Activated naive CD4-positive, alpha-beta T cell treated with anti-CD3 and anti-CD28 coated beads for 36 hours (primary cell): ENCODE results near the gene FLNC. TPM values are rescaled to one million over a fixed set of nuclear protein-coding genes. Genes with fewer than 3 reads are reported as not detected.
A peak's percentile ranks its signal among the peaks of the same experiment; 100 is the strongest.

Source experiments
- CTCF ChIA-PET: fragments of 350-600 bp; sonication (Branson Sonifier 250); formaldehyde crosslinking; loops from one replicate; lab custom pipeline; 2021; ENCODE audit warnings: antibody characterized with exemption; lab: Charles Lee
- DNase-seq: peaks from one replicate; pipeline ENCODE4 v3.0.0-alpha.2; 2020
- H3K27ac Mint-ChIP-seq: one replicate; pipeline ENCODE4 v1.8.0; 2021; ENCODE audit warnings: mild to moderate bottlenecking, mixed read lengths
- H3K27me3 Mint-ChIP-seq: one replicate; pipeline ENCODE4 v1.8.0; 2021; ENCODE audit warnings: low read depth, mixed read lengths
- H3K36me3 Mint-ChIP-seq: one replicate; pipeline ENCODE4 v1.8.0; 2021; ENCODE audit warnings: low read depth, mixed read lengths
- H3K4me1 Mint-ChIP-seq: one replicate; pipeline ENCODE4 v1.8.0; 2021; ENCODE audit warnings: low read depth, mixed read lengths
- H3K4me3 Mint-ChIP-seq: one replicate; pipeline ENCODE4 v1.8.0; 2021; ENCODE audit warnings: mild to moderate bottlenecking, moderate library complexity, mixed read lengths
- H3K9me3 Mint-ChIP-seq: one replicate; pipeline ENCODE4 v1.8.0; 2021; ENCODE audit warnings: mixed read lengths
- intact Hi-C: fragments of 100-400 bp; cut with micrococcal nuclease; formaldehyde crosslinking; loops from one replicate; pipeline ENCODE4 v1.15.1; 2023
- total RNA-seq, 2 experiments: library from RNA; stranded (reverse); gene quantifications; one replicate each; pipeline ENCODE4 v1.2.3, GENCODE V29; 2021

The FLNC gene
- total RNA-seq, 2 experiments from 2014 or later, result 0.02 to 0.05 TPM

GRCh38 chr7:128872394-128872824, 42.2 kb downstream of the FLNC start:
- Mint-ChIP-seq H3K4me1 (peaks cover 4% of the 10 kb centered on the region), H3K36me3 (no peaks in the 10 kb centered on the region), H3K27ac (no peak overlapping the region), H3K4me3 (no peak overlapping the region), H3K27me3 (peaks cover 9% of the 10 kb centered on the region), H3K9me3 (no peaks in the 10 kb centered on the region)
- CTCF ChIA-PET, result interaction anchor here (0.5 to 2.0 kb wide), 5 partner anchors 11 to 261 kb away, joined by 3 to 6 read pairs (median 3); no protein-coding TSS in a partner anchor
- no peak for DNase-seq
- intact Hi-C loops, result no loop called here

- DNase-seq, result no peak
- CTCF ChIA-PET, result interaction anchor here (1.0 to 1.6 kb wide), 3 partner anchors 10 to 78 kb away, joined by 3 read pairs; no protein-coding TSS in a partner anchor
- no peak overlapping the region for H3K4me3 Mint-ChIP-seq
- peaks cover 9% of the 10 kb centered on the region for H3K27me3 Mint-ChIP-seq
- H3K9me3 Mint-ChIP-seq, result no peaks in the 10 kb centered on the region
- no peaks in the 10 kb centered on the region for H3K36me3 Mint-ChIP-seq
- intact Hi-C loops, result no loop called here
- peaks cover 4% of the 10 kb centered on the region for H3K4me1 Mint-ChIP-seq
- no peak overlapping the region for H3K27ac Mint-ChIP-seq
These were observed 43.0 kb downstream of the FLNC start for GRCh38 chr7:128873234-128873633.

DNA sequence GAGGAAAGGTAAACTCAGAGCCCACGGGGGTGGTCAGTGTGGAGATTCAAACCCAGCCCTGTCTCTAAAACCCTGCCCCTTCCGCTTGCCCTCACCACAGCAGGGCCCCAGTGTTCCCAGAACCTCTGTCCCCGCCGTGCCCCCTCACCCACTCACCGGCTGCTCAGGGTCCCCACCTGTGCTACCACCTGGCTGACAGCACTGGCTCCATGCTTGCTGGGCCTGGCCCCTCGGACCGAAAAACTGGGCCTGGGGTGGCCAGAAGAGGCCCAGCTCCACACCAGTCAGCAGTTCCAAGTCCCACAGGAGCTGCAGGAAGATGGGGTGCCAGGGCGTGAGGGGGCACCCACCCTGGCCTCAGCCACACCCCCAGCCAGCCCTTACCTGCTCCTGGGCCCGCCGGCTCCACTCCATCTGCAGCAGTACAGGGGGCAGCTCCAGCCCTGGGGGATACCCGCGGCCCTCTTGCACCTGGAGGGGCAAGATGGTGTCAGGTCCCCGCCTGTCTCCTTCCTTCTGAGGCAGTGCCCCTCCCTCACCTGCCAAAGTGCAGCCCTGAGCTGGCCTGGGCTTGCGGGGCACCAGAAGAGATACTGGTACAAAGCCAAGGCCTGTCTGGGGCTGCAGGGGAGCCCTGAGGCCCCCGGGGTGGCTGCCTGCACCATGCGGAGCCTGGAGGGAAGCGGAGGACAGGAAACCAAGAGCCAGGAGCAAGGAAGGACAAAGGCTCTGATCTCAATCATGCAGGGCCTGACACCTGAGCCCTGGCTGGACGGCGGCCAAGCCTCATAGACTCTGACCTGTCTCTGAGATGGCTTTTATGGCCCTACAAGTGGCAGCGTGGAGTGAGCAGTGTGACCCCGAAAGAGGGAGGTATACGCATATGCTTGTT, 44.2 kb downstream of the FLNC start:
- H3K4me3 Mint-ChIP-seq, result no peak overlapping the region
- no peak overlapping the region for H3K27ac Mint-ChIP-seq
- H3K9me3 Mint-ChIP-seq, result no peaks in the 10 kb centered on the region
- H3K4me1 Mint-ChIP-seq, result peaks cover 4% of the 10 kb centered on the region
- intact Hi-C loops, result no loop called here
- H3K36me3 Mint-ChIP-seq, result no peaks in the 10 kb centered on the region
- H3K27me3 Mint-ChIP-seq, result peaks cover 9% of the 10 kb centered on the region
- CTCF ChIA-PET, result interaction anchor here (1.1 to 1.2 kb wide), 2 partner anchors 9 to 12 kb away, joined by 3 read pairs; partner anchors contain the start of gene ATP6V1F
- DNase-seq, result no peak

DNA sequence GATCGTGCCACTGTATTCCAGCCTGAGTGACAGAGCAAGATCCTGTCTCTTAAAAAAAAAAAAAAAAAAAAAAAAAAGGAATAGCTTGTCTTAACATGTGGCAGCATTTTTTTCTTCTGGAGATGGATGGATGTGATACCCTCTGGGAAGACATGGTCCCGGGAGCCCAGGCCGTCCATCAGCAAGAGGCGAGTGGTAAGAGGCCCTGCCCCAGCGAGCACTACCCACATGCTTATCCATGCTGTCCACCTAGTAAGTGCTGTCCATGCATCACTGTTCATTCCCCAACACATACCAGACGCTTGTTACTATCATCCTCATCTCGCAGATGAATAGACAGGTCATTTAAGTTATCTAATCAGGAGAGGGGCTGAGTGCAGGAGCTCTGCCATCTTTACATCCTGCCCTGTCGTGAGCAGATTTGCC, 45.3 kb downstream of the FLNC start:
- CTCF ChIA-PET, result interaction anchor here (0.6 to 0.7 kb wide), 2 partner anchors 98 to 210 kb away, joined by 3 to 5 read pairs; no protein-coding TSS in a partner anchor
- Mint-ChIP-seq H3K4me1 (peaks cover 2% of the 10 kb centered on the region), H3K4me3 (no peak overlapping the region), H3K27me3 (peaks cover 5% of the 10 kb centered on the region), H3K36me3 (no peaks in the 10 kb centered on the region), H3K9me3 (no peaks in the 10 kb centered on the region), H3K27ac (no peak overlapping the region)
- DNase-seq, result no peak
- intact Hi-C loops, result no loop called here

- H3K27ac Mint-ChIP-seq, result no peak overlapping the region
- intact Hi-C loops, result no loop called here
- no peaks in the 10 kb centered on the region for H3K27me3 Mint-ChIP-seq
- CTCF ChIA-PET, result no interaction called here
- DNase-seq, result no peak
- H3K36me3 Mint-ChIP-seq, result no peaks in the 10 kb centered on the region
- H3K4me3 Mint-ChIP-seq, result no peak overlapping the region
- peaks cover 2% of the 10 kb centered on the region for H3K4me1 Mint-ChIP-seq
- no peaks in the 10 kb centered on the region for H3K9me3 Mint-ChIP-seq
These were observed 45.9 kb downstream of the FLNC start for GRCh38 chr7:128876127-128876526.

DNA sequence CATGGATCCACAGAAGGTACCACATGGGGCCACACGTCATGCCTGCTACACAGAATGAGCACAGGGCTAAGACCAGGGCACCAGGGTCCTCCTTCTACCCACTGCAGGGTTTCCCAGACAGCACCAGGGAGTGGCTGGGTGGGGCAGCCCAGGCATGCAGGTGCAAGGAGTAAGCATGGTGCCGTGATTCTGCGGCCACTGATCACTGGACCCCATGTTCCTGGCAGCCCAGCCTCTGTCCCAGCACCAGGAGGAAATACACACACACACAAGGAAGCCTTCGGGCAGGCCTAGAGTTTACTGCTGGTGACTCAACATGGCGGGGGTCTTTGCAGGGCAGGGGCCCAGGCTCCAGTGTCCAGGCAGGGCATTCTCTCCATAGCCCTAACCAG, 46.4 kb downstream of the FLNC start:
- CTCF ChIA-PET, result no interaction called here
- Mint-ChIP-seq H3K9me3 (no peaks in the 10 kb centered on the region), H3K4me3 (no peak overlapping the region), H3K4me1 (peaks cover 2% of the 10 kb centered on the region), H3K36me3 (no peaks in the 10 kb centered on the region), H3K27ac (no peak overlapping the region), H3K27me3 (no peaks in the 10 kb centered on the region)
- intact Hi-C loops, result no loop called here
- no peak for DNase-seq

DNA sequence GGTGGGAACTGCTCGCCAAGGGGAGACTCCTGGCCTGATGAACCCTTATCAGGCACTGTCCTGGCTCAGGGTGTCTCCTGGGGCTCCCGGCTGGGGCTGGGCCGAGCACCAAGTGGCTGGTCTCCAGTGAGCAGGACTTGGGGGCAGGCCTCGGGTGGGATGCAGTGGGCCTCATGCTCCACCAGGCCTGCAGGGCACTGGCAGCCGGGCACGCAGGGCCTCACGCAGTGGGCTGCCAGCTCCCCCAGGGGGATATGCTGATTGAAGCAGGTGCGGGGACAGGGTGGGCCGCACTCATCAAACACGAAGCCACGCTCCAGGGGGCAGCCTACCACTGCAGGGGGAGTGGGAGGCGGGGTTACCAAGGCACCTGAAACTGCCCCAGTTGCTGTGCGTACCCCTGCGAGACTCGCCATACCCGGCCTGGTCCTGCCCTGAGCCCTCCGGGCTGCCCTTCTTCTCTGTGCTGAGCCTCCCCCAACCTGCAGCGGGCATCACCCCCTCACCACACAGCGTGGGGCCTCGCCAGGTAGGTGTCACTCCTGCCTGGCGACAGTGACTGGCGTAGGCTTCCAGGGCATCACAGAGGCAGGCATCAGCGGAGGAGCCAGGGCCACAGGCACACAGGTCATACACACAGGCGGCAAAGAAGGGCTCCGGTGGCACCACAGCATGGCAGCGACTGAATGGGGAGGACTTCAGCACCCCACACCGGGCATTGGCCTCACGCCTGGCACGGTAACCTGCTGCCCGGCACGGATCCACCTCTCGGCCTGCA, 47.0 kb downstream of the FLNC start:
- CTCF ChIA-PET, result no interaction called here
- intact Hi-C loops, result no loop called here
- no peak overlapping the region for H3K27ac Mint-ChIP-seq
- H3K9me3 Mint-ChIP-seq, result no peaks in the 10 kb centered on the region
- H3K36me3 Mint-ChIP-seq, result no peaks in the 10 kb centered on the region
- H3K4me1 Mint-ChIP-seq, result peaks cover 2% of the 10 kb centered on the region
- H3K27me3 Mint-ChIP-seq, result no peaks in the 10 kb centered on the region
- DNase-seq, result no peak
- H3K4me3 Mint-ChIP-seq, result no peak overlapping the region

DNA sequence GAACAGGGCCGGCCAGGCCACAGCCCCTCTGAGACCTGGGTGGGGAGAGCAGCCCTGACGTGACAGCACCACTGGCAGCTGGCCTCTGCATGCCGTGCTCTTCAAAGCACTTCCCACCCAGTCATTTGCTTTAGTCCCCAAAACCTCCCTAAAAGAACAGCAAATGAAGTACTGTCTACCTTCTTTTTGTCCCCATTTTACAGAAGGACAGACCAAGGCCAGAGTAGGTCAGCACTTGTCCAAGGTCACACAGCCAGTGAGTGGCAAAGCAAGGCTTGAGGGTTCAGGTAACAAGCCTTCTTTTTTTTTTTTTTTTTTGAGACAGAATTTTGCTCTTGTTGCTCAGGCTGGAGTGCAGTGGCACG, 47.5 kb downstream of the FLNC start:
- no peak overlapping the region for H3K27ac Mint-ChIP-seq
- H3K9me3 Mint-ChIP-seq, result no peaks in the 10 kb centered on the region
- H3K27me3 Mint-ChIP-seq, result no peaks in the 10 kb centered on the region
- CTCF ChIA-PET, result no interaction called here
- no peak overlapping the region for H3K4me3 Mint-ChIP-seq
- no peak for DNase-seq
- H3K36me3 Mint-ChIP-seq, result no peaks in the 10 kb centered on the region
- H3K4me1 Mint-ChIP-seq, result peaks cover 2% of the 10 kb centered on the region
- intact Hi-C loops, result no loop called here

DNA sequence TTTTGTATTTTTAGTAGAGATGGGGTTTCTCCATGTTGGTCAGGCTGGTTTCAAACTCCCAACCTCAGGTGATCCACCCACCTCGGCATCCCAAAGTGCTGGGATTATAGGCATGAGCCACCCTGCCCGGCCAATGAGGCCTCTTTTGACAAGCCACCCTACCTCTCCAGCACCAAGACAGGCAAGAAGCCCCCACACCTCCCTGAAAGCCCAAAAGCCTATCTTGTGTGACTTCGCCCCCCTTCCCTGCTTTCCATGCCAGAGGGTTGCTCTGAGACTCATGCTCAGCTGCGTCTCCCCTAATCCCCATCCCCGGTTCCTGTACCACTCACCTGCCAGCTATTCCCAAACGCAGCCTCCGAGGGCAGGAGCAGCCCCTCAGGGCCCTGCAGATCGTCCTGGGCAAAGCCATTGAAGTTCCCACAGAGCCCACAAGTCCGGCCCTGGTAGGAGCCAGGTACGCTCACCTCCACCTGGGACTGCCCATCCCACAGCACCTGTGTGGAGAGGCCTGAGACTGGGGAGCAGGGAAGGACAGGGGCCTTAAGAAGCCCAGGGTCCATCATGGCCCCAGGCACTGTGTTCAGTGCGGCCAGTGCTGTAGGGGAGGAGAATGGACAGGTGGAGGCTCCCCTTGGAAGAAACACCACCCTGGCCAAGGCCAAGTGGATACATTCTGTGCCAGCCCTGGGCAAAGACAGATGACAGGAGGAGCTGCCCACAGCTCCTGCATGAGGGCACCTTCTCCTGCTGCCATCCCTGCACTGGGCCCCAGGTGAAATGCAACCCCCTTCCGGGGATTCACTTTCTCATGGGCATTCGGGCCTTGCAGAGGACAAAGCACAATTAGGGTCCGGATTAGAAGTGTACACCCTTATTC, 48.3 kb downstream of the FLNC start:
- CTCF ChIA-PET, result interaction anchor here (0.6 kb wide), 1 partner anchor 264 kb away, joined by 6 read pairs; no protein-coding TSS in a partner anchor
- Mint-ChIP-seq H3K4me3 (no peak overlapping the region), H3K9me3 (no peaks in the 10 kb centered on the region), H3K36me3 (no peaks in the 10 kb centered on the region), H3K27ac (no peak overlapping the region), H3K4me1 (peaks cover 2% of the 10 kb centered on the region), H3K27me3 (no peaks in the 10 kb centered on the region)
- DNase-seq, result no peak
- intact Hi-C loops, result no loop called here

- no peaks in the 10 kb centered on the region for H3K27me3 Mint-ChIP-seq
- H3K4me3 Mint-ChIP-seq, result no peak overlapping the region
- no peaks in the 10 kb centered on the region for H3K36me3 Mint-ChIP-seq
- CTCF ChIA-PET, result interaction anchor here (0.6 to 1.0 kb wide), 3 partner anchors 40 to 446 kb away, joined by 3 to 6 read pairs (median 4); no protein-coding TSS in a partner anchor
- no peak overlapping the region for H3K27ac Mint-ChIP-seq
- DNase-seq, result no peak
- peaks cover 2% of the 10 kb centered on the region for H3K4me1 Mint-ChIP-seq
- H3K9me3 Mint-ChIP-seq, result no peaks in the 10 kb centered on the region
- intact Hi-C loops, result no loop called here
These were observed 49.3 kb downstream of the FLNC start for GRCh38 chr7:128879461-128879938.

GRCh38 chr7:128879939-128880746, 49.9 kb downstream of the FLNC start:
- H3K36me3 Mint-ChIP-seq, result no peaks in the 10 kb centered on the region
- intact Hi-C loops, result loop anchor here (5.0 kb wide), 2 partner anchors 403 to 453 kb away; partner anchors contain the start of gene METTL2B
- H3K27me3 Mint-ChIP-seq, result no peaks in the 10 kb centered on the region
- no peak overlapping the region for H3K27ac Mint-ChIP-seq
- CTCF ChIA-PET, result interaction anchor here (0.7 to 1.7 kb wide), 5 partner anchors 17 to 447 kb away, joined by 3 to 4 read pairs (median 3); no protein-coding TSS in a partner anchor
- peaks cover 2% of the 10 kb centered on the region for H3K4me1 Mint-ChIP-seq
- no peak overlapping the region for H3K4me3 Mint-ChIP-seq
- peak; percentile 50 for DNase-seq
- H3K9me3 Mint-ChIP-seq, result no peaks in the 10 kb centered on the region
